ENCODE measurements around the gene MLXIP. TPM values are rescaled to one million over a fixed set of nuclear protein-coding genes. Genes with fewer than 3 reads are reported as not detected.

MLXIP gene
- total and polyA plus RNA-seq, 2 donors from 2014 or later, result 10.9 to 67.6 TPM

- Histone ChIP-seq H3K9me3 (ENCODE audit: control insufficient read depth in 2 of 3, insufficient read depth in 1 of 3, low read length in 3 of 3) (no peaks in the 10 kb centered on the region), H3K27me3 (ENCODE audit: control insufficient read depth, insufficient read depth, low read length) (no peaks in the 10 kb centered on the region), H3K27ac (ENCODE audit: low read depth in 2 of 2, low read length in 2 of 2) (no peak overlapping the region), H3K4me1 (ENCODE audit: control insufficient read depth in 2 of 3, insufficient read depth in 2 of 3, low read depth in 1 of 3, low read length in 3 of 3) (peaks cover 0 to 2% (median 0%) of the 10 kb centered on the region in 3 donors), H3K36me3 (ENCODE audit: control insufficient read depth in 2 of 3, insufficient read depth in 3 of 3, low read length in 3 of 3) (peaks cover 0 to 41% (median 28%) of the 10 kb centered on the region in 3 donors), H3K4me3 (ENCODE audit: low read length in 3 of 3) (no peak overlapping the region), H3K9ac (ENCODE audit: low read length in 3 of 3) (no peak overlapping the region)
- intact Hi-C loops (cut with DNase I), result no loop called here
- TF ChIP-seq CTCF (IDR thresholded peaks at IDR 0.05; ENCODE audit: borderline replicate concordance, extremely low read depth, insufficient read depth), result no peak
- DNase-seq (no peak), FAIRE-seq (no peak)
These were observed 61.4 kb downstream of the MLXIP start for GRCh38 chr12:122139941-122140340.

- no peak for TF ChIP-seq CTCF (IDR thresholded peaks at IDR 0.05; ENCODE audit: borderline replicate concordance, extremely low read depth, insufficient read depth)
- no peak for DNase-seq
- intact Hi-C loops (cut with DNase I), result no loop called here
- Histone ChIP-seq H3K9ac (ENCODE audit: low read length in 3 of 3) (no peak overlapping the region), H3K9me3 (ENCODE audit: control insufficient read depth in 2 of 3, insufficient read depth in 1 of 3, low read length in 3 of 3) (no peaks in the 10 kb centered on the region), H3K4me1 (ENCODE audit: control insufficient read depth in 2 of 3, insufficient read depth in 2 of 3, low read depth in 1 of 3, low read length in 3 of 3) (peaks cover 0 to 2% (median 0%) of the 10 kb centered on the region in 3 donors), H3K36me3 (ENCODE audit: control insufficient read depth in 2 of 3, insufficient read depth in 3 of 3, low read length in 3 of 3) (peaks cover 0 to 34% (median 26%) of the 10 kb centered on the region in 3 donors), H3K27me3 (ENCODE audit: control insufficient read depth, insufficient read depth, low read length) (no peaks in the 10 kb centered on the region), H3K27ac (ENCODE audit: low read depth in 2 of 2, low read length in 2 of 2) (no peak overlapping the region), H3K4me3 (ENCODE audit: low read length in 3 of 3) (no peak overlapping the region)
- no peak for FAIRE-seq
These were observed 62.1 kb downstream of the MLXIP start for GRCh38 chr12:122140467-122141257.

- FAIRE-seq, result no peak
These were observed 63.6 kb downstream of the MLXIP start for GRCh38 chr12:122141911-122142725.

More at GRCh38 chr12:122141911-122142725, 63.6 kb downstream of the MLXIP start:
- TF ChIP-seq CTCF (IDR thresholded peaks at IDR 0.05; ENCODE audit: borderline replicate concordance, extremely low read depth, insufficient read depth), result no peak
- H3K36me3 ChIP-seq (ENCODE audit: control insufficient read depth in 2 of 3, insufficient read depth in 3 of 3, low read length in 3 of 3), result peaks cover 0 to 31% (median 24%) of the 10 kb centered on the region in 3 donors
- H3K27ac ChIP-seq (ENCODE audit: low read depth in 2 of 2, low read length in 2 of 2), result no peak overlapping the region
- H3K4me1 ChIP-seq (ENCODE audit: control insufficient read depth in 2 of 3, insufficient read depth in 2 of 3, low read depth in 1 of 3, low read length in 3 of 3), result peaks cover 0 to 2% (median 0%) of the 10 kb centered on the region in 3 donors
- no peak overlapping the region for H3K4me3 ChIP-seq (ENCODE audit: low read length in 3 of 3)
- H3K27me3 ChIP-seq (ENCODE audit: control insufficient read depth, insufficient read depth, low read length), result no peaks in the 10 kb centered on the region
- DNase-seq, result no peak
- H3K9me3 ChIP-seq (ENCODE audit: control insufficient read depth in 2 of 3, insufficient read depth in 1 of 3, low read length in 3 of 3), result no peaks in the 10 kb centered on the region
- intact Hi-C loops (cut with DNase I), result no loop called here
- H3K9ac ChIP-seq (ENCODE audit: low read length in 3 of 3), result no peak overlapping the region
